Measurements from ENCODE around the gene SLC29A2. TPM values are rescaled to one million over a fixed set of nuclear protein-coding genes. Genes with fewer than 3 reads are reported as not detected.

Gene SLC29A2
- 3.2 and 3.7 TPM in 2 replicates for polyA plus RNA-seq (2012; rRNA removed)
- polyA plus RNA-seq (2012; cell fraction: cytosol; rRNA removed), result 1.4 and 2.4 TPM in 2 replicates
- polyA plus RNA-seq (2012; cell fraction: nucleus; rRNA removed), result 13.0 and 14.4 TPM in 2 replicates

GRCh38 chr11:66371627-66372415, at the start of gene SLC29A2:
TSS of gene SLC29A2 (minus strand) at chr11:66371760. CDS start at chr11:66371591, 169 bp downstream.
- no peaks in the 10 kb centered on the region for H3K9me2 ChIP-seq
- H3K4me2 ChIP-seq, result peak within 1 kb of the TSS; percentile 97
- peak; percentile 91 for DNase-seq
- H3K36me3 ChIP-seq (replicated peaks in 1 of 2; ENCODE audit: control insufficient read depth in 1 of 2, insufficient read depth in 2 of 2, low read length in 1 of 2), result no peaks in the 10 kb centered on the region
- peaks cover 6 to 9% of the 10 kb centered on the region in 2 experiments; a peak in 2 of 4 replicates for H3K4me1 ChIP-seq (ENCODE audit: control insufficient read depth in 1 of 2, insufficient read depth in 2 of 2, low read depth in 1 of 2, low read length in 1 of 2)
- TF ChIP-seq CHD2 (IDR thresholded peaks at IDR 0.05; ENCODE audit: low read length, partially characterized antibody) (peak; percentile 4), TEAD4 (IDR thresholded peaks at IDR 0.05; ENCODE audit: borderline replicate concordance, insufficient read depth) (no peak)
- 2% methylated on average over 17 of the region's 72 CpGs for WGBS (ENCODE audit: low lambda C conversion rate)
- no peaks in the 10 kb centered on the region for H3K79me2 ChIP-seq (ENCODE audit: insufficient read depth)
- H3F3A ChIP-seq (replicated peaks; ENCODE audit: insufficient read depth), result peaks cover 9% of the 10 kb centered on the region
- peak within 1 kb of the TSS; percentile 7; the same call in 1 of the 2 replicates for H3K9ac ChIP-seq
- peak within 1 kb of the TSS; percentile 86; the same call in 1 of the 2 replicates for H2AFZ ChIP-seq (ENCODE audit: low read depth)
- H3K27me3 ChIP-seq (ENCODE audit: insufficient read depth), result peaks cover 18% of the 10 kb centered on the region; the same call in 1 of the 2 replicates
- H4K20me1 ChIP-seq (ENCODE audit: insufficient read depth), result no peaks in the 10 kb centered on the region
- peak within 1 kb of the TSS; percentile 65 to 75 for H3K4me3 ChIP-seq (ENCODE audit: low read depth in 2 of 2, low read length in 1 of 2)
- H3K9me3 ChIP-seq, result no peaks in the 10 kb centered on the region
- POLR2A ChIA-PET, result interaction anchor here (0.6 to 1.5 kb wide), 3 partner anchors 36 to 139 kb away, joined by 3 to 5 read pairs (median 3); partner anchors contain the start of genes BBS1 and RIN1
- CTCF ChIA-PET, result interaction anchor here (0.7 to 4.2 kb wide), 11 partner anchors 9 to 60 kb away, joined by 3 to 28 read pairs (median 4); no protein-coding TSS in a partner anchor
- peak within 1 kb of the TSS in 1 of 2 experiments; percentile 78; a peak in 2 of 4 replicates for H3K27ac ChIP-seq (ENCODE audit: low read depth in 2 of 2, low read length in 1 of 2)

GRCh38 chr11:66420671-66421476, 49.3 kb upstream of the SLC29A2 start, which contains the start of gene NPAS4:
TSS of gene NPAS4 (plus strand) at chr11:66421035. CDS start at chr11:66421180, 145 bp downstream.
- POLR2A ChIA-PET, result interaction anchor here (0.6 to 1.1 kb wide), 3 partner anchors 10 to 104 kb away, joined by 3 to 4 read pairs (median 3); partner anchors contain the start of gene CD248
- H3K36me3 ChIP-seq (replicated peaks in 1 of 2; ENCODE audit: control insufficient read depth in 1 of 2, insufficient read depth in 2 of 2, low read length in 1 of 2), result no peaks in the 10 kb centered on the region
- no peaks in the 10 kb centered on the region for H3K9me3 ChIP-seq
- no peak for TF ChIP-seq ELF1 (IDR thresholded peaks at IDR 0.05)
- TF ChIP-seq YY1 (IDR thresholded peaks at IDR 0.05; ENCODE audit: low read depth), result no peak
- TF ChIP-seq TEAD4 (IDR thresholded peaks at IDR 0.05; ENCODE audit: borderline replicate concordance, insufficient read depth), result no peak
- no peak for TF ChIP-seq USF1 (IDR thresholded peaks at IDR 0.05; ENCODE audit: borderline replicate concordance, low read depth)
- TF ChIP-seq MEF2A (IDR thresholded peaks at IDR 0.05; ENCODE audit: borderline replicate concordance, low read depth), result no peak
- no peak for TF ChIP-seq RFX5 (IDR thresholded peaks at IDR 0.05; ENCODE audit: low read length)
- no peak for TF ChIP-seq TAF1 (IDR thresholded peaks at IDR 0.05; ENCODE audit: borderline replicate concordance, low read depth, low read length)
- no peak for TF ChIP-seq RAD21 (IDR thresholded peaks at IDR 0.05; ENCODE audit: low read length)
- TF ChIP-seq SMC3 (IDR thresholded peaks at IDR 0.05; ENCODE audit: low read depth, low read length), result no peak
- TF ChIP-seq POLR2AphosphoS5 (IDR thresholded peaks at IDR 0.05; ENCODE audit: low read depth, low read length), result no peak
- TF ChIP-seq USF2 (IDR thresholded peaks at IDR 0.05; ENCODE audit: borderline replicate concordance, low read depth, low read length), result no peak
- TF ChIP-seq MAX (IDR thresholded peaks at IDR 0.05; ENCODE audit: low read depth), result no peak
- no peak for TF ChIP-seq EP300 (IDR thresholded peaks at IDR 0.05; ENCODE audit: borderline replicate concordance in 1 of 2, low read depth in 1 of 2, low read length in 1 of 2)
- DNase-seq, result peak; percentile 89
- CTCF ChIA-PET, result interaction anchor here (0.6 to 22.6 kb wide), 9 partner anchors 6 to 58 kb away, joined by 3 to 617 read pairs (median 19); partner anchors contain the start of genes MRPL11 and NPAS4
- H3F3A ChIP-seq (replicated peaks; ENCODE audit: insufficient read depth), result peaks cover 21% of the 10 kb centered on the region
- WGBS (ENCODE audit: low lambda C conversion rate), result 7% methylated on average over 38 of the region's 71 CpGs
- H3K27ac ChIP-seq (ENCODE audit: low read depth in 2 of 2, low read length in 1 of 2), result no peak within 1 kb of the TSS
- H3K79me2 ChIP-seq (ENCODE audit: insufficient read depth), result no peaks in the 10 kb centered on the region
- no peak within 1 kb of the TSS for H3K9ac ChIP-seq
- no peaks in the 10 kb centered on the region for H3K9me2 ChIP-seq
- H3K4me3 ChIP-seq (ENCODE audit: low read depth in 2 of 2, low read length in 1 of 2), result peak within 1 kb of the TSS in 1 of 2 experiments; percentile 36; a peak in 2 of 4 replicates
- H4K20me1 ChIP-seq (ENCODE audit: insufficient read depth), result peaks cover 32% of the 10 kb centered on the region
- peaks cover 4 to 14% of the 10 kb centered on the region in 2 experiments; a peak in 2 of 4 replicates for H3K4me1 ChIP-seq (ENCODE audit: control insufficient read depth in 1 of 2, insufficient read depth in 2 of 2, low read depth in 1 of 2, low read length in 1 of 2)
- H2AFZ ChIP-seq (ENCODE audit: low read depth), result no peak within 1 kb of the TSS
- peaks cover 24% of the 10 kb centered on the region for H3K27me3 ChIP-seq (ENCODE audit: insufficient read depth)
- H3K4me2 ChIP-seq, result peak within 1 kb of the TSS; percentile 70; the same call in 1 of the 2 replicates

Data from SK-N-SH (cell line).